ENCODE results near the gene EEPD1. TPM values are rescaled to one million over a fixed set of nuclear protein-coding genes. Genes with fewer than 3 reads are reported as not detected.

Gene EEPD1
- total RNA-seq, 1 experiment from 2014 or later, result 7.8 TPM

DNA sequence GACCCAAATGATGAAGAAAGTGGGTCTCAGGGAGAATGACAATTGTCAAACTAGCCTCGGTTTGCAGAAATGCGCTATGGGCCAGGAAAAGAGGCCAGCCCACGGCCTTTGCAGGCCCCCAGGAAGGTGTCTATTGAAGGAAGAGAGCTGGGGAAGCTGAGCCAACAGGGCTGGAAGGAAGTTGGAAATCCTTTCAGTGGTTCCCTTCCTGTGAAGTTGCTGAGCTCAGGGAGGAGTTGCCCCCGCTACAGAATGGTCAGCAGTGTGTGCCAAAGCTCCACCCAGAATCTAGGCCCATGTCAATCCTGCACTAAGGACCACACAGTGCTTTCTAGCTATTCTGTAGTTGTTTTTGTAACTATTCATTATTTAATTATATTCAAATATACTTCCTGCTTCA lies 145.1 kb downstream of the EEPD1 start:
- DNase-seq (ENCODE audit: low spot score) (no peak), ATAC-seq (no peak)
- peaks cover 5% of the 10 kb centered on the region for H3K36me3 Mint-ChIP-seq
- TF ChIP-seq, protein P1, sequence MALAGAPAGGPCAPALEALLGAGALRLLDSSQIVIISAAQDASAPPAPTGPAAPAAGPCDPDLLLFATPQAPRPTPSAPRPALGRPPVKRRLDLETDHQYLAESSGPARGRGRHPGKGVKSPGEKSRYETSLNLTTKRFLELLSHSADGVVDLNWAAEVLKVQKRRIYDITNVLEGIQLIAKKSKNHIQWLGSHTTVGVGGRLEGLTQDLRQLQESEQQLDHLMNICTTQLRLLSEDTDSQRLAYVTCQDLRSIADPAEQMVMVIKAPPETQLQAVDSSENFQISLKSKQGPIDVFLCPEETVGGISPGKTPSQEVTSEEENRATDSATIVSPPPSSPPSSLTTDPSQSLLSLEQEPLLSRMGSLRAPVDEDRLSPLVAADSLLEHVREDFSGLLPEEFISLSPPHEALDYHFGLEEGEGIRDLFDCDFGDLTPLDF (CRISPR knock-in tag; IDR thresholded peaks at IDR 0.05), result no peak
- no peak for TF ChIP-seq CTCF (IDR thresholded peaks at IDR 0.05)
- TF ChIP-seq, protein P2, sequence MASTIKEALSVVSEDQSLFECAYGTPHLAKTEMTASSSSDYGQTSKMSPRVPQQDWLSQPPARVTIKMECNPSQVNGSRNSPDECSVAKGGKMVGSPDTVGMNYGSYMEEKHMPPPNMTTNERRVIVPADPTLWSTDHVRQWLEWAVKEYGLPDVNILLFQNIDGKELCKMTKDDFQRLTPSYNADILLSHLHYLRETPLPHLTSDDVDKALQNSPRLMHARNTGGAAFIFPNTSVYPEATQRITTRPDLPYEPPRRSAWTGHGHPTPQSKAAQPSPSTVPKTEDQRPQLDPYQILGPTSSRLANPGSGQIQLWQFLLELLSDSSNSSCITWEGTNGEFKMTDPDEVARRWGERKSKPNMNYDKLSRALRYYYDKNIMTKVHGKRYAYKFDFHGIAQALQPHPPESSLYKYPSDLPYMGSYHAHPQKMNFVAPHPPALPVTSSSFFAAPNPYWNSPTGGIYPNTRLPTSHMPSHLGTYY (CRISPR knock-in tag; IDR thresholded peaks at IDR 0.05), result no peak
- TF ChIP-seq RORB (CRISPR knock-in tag; IDR thresholded peaks at IDR 0.05), result no peak
- TF ChIP-seq ZNF219 (CRISPR knock-in tag; IDR thresholded peaks at IDR 0.05; ENCODE audit: borderline replicate concordance), result no peak
- TF ChIP-seq, protein P3, sequence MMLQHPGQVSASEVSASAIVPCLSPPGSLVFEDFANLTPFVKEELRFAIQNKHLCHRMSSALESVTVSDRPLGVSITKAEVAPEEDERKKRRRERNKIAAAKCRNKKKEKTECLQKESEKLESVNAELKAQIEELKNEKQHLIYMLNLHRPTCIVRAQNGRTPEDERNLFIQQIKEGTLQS (CRISPR knock-in tag; conservative IDR thresholded peaks at IDR 0.05), result no peak
- TF ChIP-seq IRF2 (CRISPR knock-in tag; IDR thresholded peaks at IDR 0.05; ENCODE audit: borderline replicate concordance, low read depth), result no peak
- TF ChIP-seq ESRRA (CRISPR knock-in tag; IDR thresholded peaks at IDR 0.05; ENCODE audit: borderline replicate concordance), result no peak
- TF ChIP-seq MXD4 (CRISPR knock-in tag; IDR thresholded peaks at IDR 0.05; ENCODE audit: borderline replicate concordance), result no peak
- TF ChIP-seq TP53 (CRISPR knock-in tag; IDR thresholded peaks at IDR 0.05), result no peak
- TF ChIP-seq IRF1 (CRISPR knock-in tag; IDR thresholded peaks at IDR 0.05), result no peak
- TF ChIP-seq ZNF671 (CRISPR knock-in tag; IDR thresholded peaks at IDR 0.05), result no peak
- TF ChIP-seq, protein P4, sequence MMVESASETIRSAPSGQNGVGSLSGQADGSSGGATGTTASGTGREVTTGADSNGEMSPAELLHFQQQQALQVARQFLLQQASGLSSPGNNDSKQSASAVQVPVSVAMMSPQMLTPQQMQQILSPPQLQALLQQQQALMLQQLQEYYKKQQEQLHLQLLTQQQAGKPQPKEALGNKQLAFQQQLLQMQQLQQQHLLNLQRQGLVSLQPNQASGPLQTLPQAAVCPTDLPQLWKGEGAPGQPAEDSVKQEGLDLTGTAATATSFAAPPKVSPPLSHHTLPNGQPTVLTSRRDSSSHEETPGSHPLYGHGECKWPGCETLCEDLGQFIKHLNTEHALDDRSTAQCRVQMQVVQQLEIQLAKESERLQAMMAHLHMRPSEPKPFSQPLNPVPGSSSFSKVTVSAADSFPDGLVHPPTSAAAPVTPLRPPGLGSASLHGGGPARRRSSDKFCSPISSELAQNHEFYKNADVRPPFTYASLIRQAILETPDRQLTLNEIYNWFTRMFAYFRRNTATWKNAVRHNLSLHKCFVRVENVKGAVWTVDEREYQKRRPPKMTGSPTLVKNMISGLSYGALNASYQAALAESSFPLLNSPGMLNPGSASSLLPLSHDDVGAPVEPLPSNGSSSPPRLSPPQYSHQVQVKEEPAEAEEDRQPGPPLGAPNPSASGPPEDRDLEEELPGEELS (CRISPR knock-in tag; IDR thresholded peaks at IDR 0.05), result no peak
- no peak for TF ChIP-seq ARID4B (CRISPR knock-in tag; IDR thresholded peaks at IDR 0.05; ENCODE audit: borderline replicate concordance)
- no peak for TF ChIP-seq USF1 (CRISPR knock-in tag; IDR thresholded peaks at IDR 0.05)
- TF ChIP-seq SMAD3 (CRISPR knock-in tag; IDR thresholded peaks at IDR 0.05; ENCODE audit: borderline replicate concordance), result no peak
- TF ChIP-seq, protein P5, sequence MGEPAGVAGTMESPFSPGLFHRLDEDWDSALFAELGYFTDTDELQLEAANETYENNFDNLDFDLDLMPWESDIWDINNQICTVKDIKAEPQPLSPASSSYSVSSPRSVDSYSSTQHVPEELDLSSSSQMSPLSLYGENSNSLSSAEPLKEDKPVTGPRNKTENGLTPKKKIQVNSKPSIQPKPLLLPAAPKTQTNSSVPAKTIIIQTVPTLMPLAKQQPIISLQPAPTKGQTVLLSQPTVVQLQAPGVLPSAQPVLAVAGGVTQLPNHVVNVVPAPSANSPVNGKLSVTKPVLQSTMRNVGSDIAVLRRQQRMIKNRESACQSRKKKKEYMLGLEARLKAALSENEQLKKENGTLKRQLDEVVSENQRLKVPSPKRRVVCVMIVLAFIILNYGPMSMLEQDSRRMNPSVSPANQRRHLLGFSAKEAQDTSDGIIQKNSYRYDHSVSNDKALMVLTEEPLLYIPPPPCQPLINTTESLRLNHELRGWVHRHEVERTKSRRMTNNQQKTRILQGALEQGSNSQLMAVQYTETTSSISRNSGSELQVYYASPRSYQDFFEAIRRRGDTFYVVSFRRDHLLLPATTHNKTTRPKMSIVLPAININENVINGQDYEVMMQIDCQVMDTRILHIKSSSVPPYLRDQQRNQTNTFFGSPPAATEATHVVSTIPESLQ (CRISPR knock-in tag; IDR thresholded peaks at IDR 0.05), result no peak
- no peak for TF ChIP-seq ZNF232 (CRISPR knock-in tag; IDR thresholded peaks at IDR 0.05)
- TF ChIP-seq, protein P6, sequence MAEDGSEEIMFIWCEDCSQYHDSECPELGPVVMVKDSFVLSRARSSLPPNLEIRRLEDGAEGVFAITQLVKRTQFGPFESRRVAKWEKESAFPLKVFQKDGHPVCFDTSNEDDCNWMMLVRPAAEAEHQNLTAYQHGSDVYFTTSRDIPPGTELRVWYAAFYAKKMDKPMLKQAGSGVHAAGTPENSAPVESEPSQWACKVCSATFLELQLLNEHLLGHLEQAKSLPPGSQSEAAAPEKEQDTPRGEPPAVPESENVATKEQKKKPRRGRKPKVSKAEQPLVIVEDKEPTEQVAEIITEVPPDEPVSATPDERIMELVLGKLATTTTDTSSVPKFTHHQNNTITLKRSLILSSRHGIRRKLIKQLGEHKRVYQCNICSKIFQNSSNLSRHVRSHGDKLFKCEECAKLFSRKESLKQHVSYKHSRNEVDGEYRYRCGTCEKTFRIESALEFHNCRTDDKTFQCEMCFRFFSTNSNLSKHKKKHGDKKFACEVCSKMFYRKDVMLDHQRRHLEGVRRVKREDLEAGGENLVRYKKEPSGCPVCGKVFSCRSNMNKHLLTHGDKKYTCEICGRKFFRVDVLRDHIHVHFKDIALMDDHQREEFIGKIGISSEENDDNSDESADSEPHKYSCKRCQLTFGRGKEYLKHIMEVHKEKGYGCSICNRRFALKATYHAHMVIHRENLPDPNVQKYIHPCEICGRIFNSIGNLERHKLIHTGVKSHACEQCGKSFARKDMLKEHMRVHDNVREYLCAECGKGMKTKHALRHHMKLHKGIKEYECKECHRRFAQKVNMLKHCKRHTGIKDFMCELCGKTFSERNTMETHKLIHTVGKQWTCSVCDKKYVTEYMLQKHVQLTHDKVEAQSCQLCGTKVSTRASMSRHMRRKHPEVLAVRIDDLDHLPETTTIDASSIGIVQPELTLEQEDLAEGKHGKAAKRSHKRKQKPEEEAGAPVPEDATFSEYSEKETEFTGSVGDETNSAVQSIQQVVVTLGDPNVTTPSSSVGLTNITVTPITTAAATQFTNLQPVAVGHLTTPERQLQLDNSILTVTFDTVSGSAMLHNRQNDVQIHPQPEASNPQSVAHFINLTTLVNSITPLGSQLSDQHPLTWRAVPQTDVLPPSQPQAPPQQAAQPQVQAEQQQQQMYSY (CRISPR knock-in tag; IDR thresholded peaks at IDR 0.05), result no peak
- no peak overlapping the region for H3K4me3 Mint-ChIP-seq
- H3K9me3 Mint-ChIP-seq, result no peaks in the 10 kb centered on the region
- ChIA-PET POLR2A (no interaction called here), CTCF (interaction anchor here (0.9 to 5.2 kb wide), 3 partner anchors 14 to 259 kb away, joined by 3 to 26 read pairs (median 3); no protein-coding TSS in a partner anchor)
- H3K27me3 Mint-ChIP-seq (ENCODE audit: low read depth), result no peaks in the 10 kb centered on the region
- H3K4me1 Mint-ChIP-seq, result peaks cover 27% of the 10 kb centered on the region
- H3K27ac Mint-ChIP-seq, result no peak overlapping the region; the same call in 1 of the 2 replicates
